Liver (tissue), 9 donors: ENCODE measurements around the gene PRKD3. TPM values are rescaled to one million over a fixed set of nuclear protein-coding genes. Genes with fewer than 3 reads are reported as not detected.

Experiments
- DNase-seq: peaks from one replicate; pipeline ENCODE4 v3.0.0-alpha.2; 2017; ENCODE audit warnings: low spot score
- H3K27ac ChIP-seq, 2 donors: one replicate each; pipeline ENCODE4 v1.7.0; 2013; ENCODE audit warnings: inconsistent platforms in 2 of 2, low read length in 2 of 2, control low read depth in 1 of 2, low read depth in 1 of 2, mild to moderate bottlenecking in 1 of 2
- H3K27me3 ChIP-seq, 4 donors: one replicate each; pipeline versions ENCODE4 v1.6.1 to v1.7.0; 2013; ENCODE audit warnings: low read length in 3 of 4, inconsistent platforms in 1 of 4, mild to moderate bottlenecking in 1 of 4, moderate library complexity in 1 of 4; ENCODE audit not compliant: control insufficient read depth in 4 of 4, insufficient read depth in 4 of 4
- H3K36me3 ChIP-seq, 4 donors: one replicate each; pipeline versions ENCODE4 v1.6.1 to v1.7.0; 2013; ENCODE audit warnings: low read length in 3 of 4, mild to moderate bottlenecking in 3 of 4, low read depth in 1 of 4, moderate library complexity in 1 of 4; ENCODE audit not compliant: control insufficient read depth in 4 of 4, insufficient read depth in 3 of 4
- H3K4me1 ChIP-seq, 4 donors: one replicate each; pipeline versions ENCODE4 v1.6.1 to v1.7.0; 2013; ENCODE audit warnings: low read length in 3 of 4, mild to moderate bottlenecking in 3 of 4, moderate library complexity in 1 of 4; ENCODE audit not compliant: control insufficient read depth in 4 of 4, insufficient read depth in 4 of 4
- H3K4me3 ChIP-seq, 3 donors: one replicate each; pipeline versions ENCODE4 v1.6.1 to v1.7.0; 2013; ENCODE audit warnings: low read length in 3 of 3, control low read depth in 1 of 3, low read depth in 1 of 3, mild to moderate bottlenecking in 1 of 3
- H3K9ac ChIP-seq, 2 donors: one replicate each; pipeline ENCODE4 v1.7.0; 2013; ENCODE audit warnings: low read length in 2 of 2, mild to moderate bottlenecking in 2 of 2, moderate library complexity in 2 of 2, control low read depth in 1 of 2, low read depth in 1 of 2
- H3K9me3 ChIP-seq, 4 donors: one replicate each; pipeline versions ENCODE4 v1.6.1 to v1.7.0; 2013; ENCODE audit warnings: low read length in 3 of 4; ENCODE audit not compliant: control insufficient read depth in 4 of 4
- ATF3 ChIP-seq: IDR thresholded peaks from 2 replicates; pipeline ENCODE4 v1.6.1; 2016; ENCODE audit warnings: antibody characterized with exemption
- CTCF ChIP-seq: fragments of 150-350 bp; IDR thresholded peaks from 2 replicates; pipeline ENCODE4 v1.5.1; 2017; ENCODE audit warnings: improper control_type of control experiment, low read depth, low read length; ENCODE audit not compliant: missing input control
- EGR1 ChIP-seq, 2 donors: IDR thresholded peaks; 2 replicates each; pipeline ENCODE4 v1.6.1; 2016 to 2018; ENCODE audit warnings: antibody characterized with exemption in 2 of 2, low read depth in 2 of 2
- FOXA1 ChIP-seq: IDR thresholded peaks from 2 replicates; pipeline ENCODE4 v1.6.1; 2016; ENCODE audit warnings: antibody characterized with exemption
- FOXA2 ChIP-seq: IDR thresholded peaks from 2 replicates; pipeline ENCODE4 v1.6.1; 2016; ENCODE audit warnings: antibody characterized with exemption
- GABPA ChIP-seq, 2 donors: IDR thresholded peaks in 1 of 2; conservative IDR thresholded peaks in 1 of 2; 2 replicates each; pipeline ENCODE4 v1.6.1; 2016; ENCODE audit warnings: antibody characterized with exemption in 2 of 2, mild to moderate bottlenecking in 1 of 2, moderate library complexity in 1 of 2
- JUND ChIP-seq, 2 donors: IDR thresholded peaks; 2 replicates each; pipeline ENCODE4 v1.6.1; 2016; ENCODE audit warnings: antibody characterized with exemption in 2 of 2
- NR2F2 ChIP-seq: IDR thresholded peaks from 2 replicates; pipeline ENCODE4 v1.6.1; 2016; ENCODE audit warnings: antibody characterized with exemption
- RAD21 ChIP-seq, 2 donors: IDR thresholded peaks; 2 replicates each; pipeline ENCODE4 v1.6.1; 2016; ENCODE audit warnings: antibody characterized with exemption in 2 of 2, mild to moderate bottlenecking in 2 of 2
- REST ChIP-seq: IDR thresholded peaks from 2 replicates; pipeline ENCODE4 v1.6.1; 2016; ENCODE audit warnings: antibody characterized with exemption, mild to moderate bottlenecking
- SP1 ChIP-seq: IDR thresholded peaks from 2 replicates; pipeline ENCODE4 v1.6.1; 2018; ENCODE audit warnings: antibody characterized with exemption, mild to moderate bottlenecking
- TAF1 ChIP-seq: conservative IDR thresholded peaks from 2 replicates; pipeline ENCODE4 v1.6.1; 2016; ENCODE audit warnings: antibody characterized with exemption, mild to moderate bottlenecking
- YY1 ChIP-seq: IDR thresholded peaks from 2 replicates; pipeline ENCODE4 v1.6.1; 2016; ENCODE audit warnings: antibody characterized with exemption, mild to moderate bottlenecking
- WGBS: extraction: QIAGEN DNeasy Blood & Tissue Kit; methylation state at CpG from one replicate; pipeline ENCODE4 v1.1.7; 2013; 5-methylcytosine and 5-hydroxymethylcytosine counted together
- polyA plus RNA-seq, 2 donors: library from polyadenylated mRNA; stranded (reverse) in 1 of 2; unstranded in 1 of 2; fragments of 200-250 nt in 1 of 2; fragments of >200 nt in 1 of 2; fragmentation: Nextera tagmentation in 1 of 2; extraction: Ambion mirVana in 1 of 2; gene quantifications; one replicate each; pipeline versions ENCODE4 v1.2.1 to v1.2.3, GENCODE V29; 2013 to 2015
- total RNA-seq, 2 donors: library from RNA; depleted of rRNA; stranded (reverse); fragments of >200 nt; gene quantifications; one replicate each; pipeline ENCODE4 v1.2.3, GENCODE V29; 2014
- TF ChIP-seq, protein P1 (sequence below): IDR thresholded peaks from 2 replicates; pipeline ENCODE4 v1.6.1; 2016; ENCODE audit warnings: antibody characterized with exemption
- TF ChIP-seq, protein P2 (sequence below): IDR thresholded peaks from 2 replicates; pipeline ENCODE4 v1.6.1; 2016; ENCODE audit warnings: antibody characterized with exemption
- donor health status: healthy.
- donor health status: healthy.
- donor health status: healthy.
- donor health status: healthy.
- donor health status: healthy.

PRKD3 gene
- total and polyA plus RNA-seq, 4 donors: 4.4 to 19.7 (median 8.1) TPM

- Histone ChIP-seq H3K9me3 (no peaks in the 10 kb centered on the region), H3K4me1 (peaks cover 0 to 22% (median 8%) of the 10 kb centered on the region in 4 donors), H3K9ac (peak overlapping the region; percentile 50 to 52), H3K27me3 (no peaks in the 10 kb centered on the region), H3K27ac (peak overlapping the region in 1 of 2 donors; percentile 40), H3K4me3 (peak overlapping the region in 2 of 3 donors; percentile 17 to 35), H3K36me3 (no peaks in the 10 kb centered on the region)
- DNase-seq: no peak
- TF ChIP-seq JUND (IDR thresholded peaks at IDR 0.05) (no peak), EGR1 (IDR thresholded peaks at IDR 0.05; ENCODE audit: low read depth in 2 of 2) (no peak), NR2F2 (no peak), YY1 (no peak), REST (no peak), CTCF (no peak), SP1 (no peak), FOXA2 (no peak), TAF1 (no peak), FOXA1 (no peak), GABPA (IDR thresholded peaks at IDR 0.05 in 1 of 2, conservative IDR thresholded peaks at IDR 0.05 in 1 of 2) (no peak), ATF3 (no peak), RAD21 (IDR thresholded peaks at IDR 0.05) (no peak)
- TF ChIP-seq, protein P1, sequence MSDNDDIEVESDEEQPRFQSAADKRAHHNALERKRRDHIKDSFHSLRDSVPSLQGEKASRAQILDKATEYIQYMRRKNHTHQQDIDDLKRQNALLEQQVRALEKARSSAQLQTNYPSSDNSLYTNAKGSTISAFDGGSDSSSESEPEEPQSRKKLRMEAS: no peak
- TF ChIP-seq, protein P2, sequence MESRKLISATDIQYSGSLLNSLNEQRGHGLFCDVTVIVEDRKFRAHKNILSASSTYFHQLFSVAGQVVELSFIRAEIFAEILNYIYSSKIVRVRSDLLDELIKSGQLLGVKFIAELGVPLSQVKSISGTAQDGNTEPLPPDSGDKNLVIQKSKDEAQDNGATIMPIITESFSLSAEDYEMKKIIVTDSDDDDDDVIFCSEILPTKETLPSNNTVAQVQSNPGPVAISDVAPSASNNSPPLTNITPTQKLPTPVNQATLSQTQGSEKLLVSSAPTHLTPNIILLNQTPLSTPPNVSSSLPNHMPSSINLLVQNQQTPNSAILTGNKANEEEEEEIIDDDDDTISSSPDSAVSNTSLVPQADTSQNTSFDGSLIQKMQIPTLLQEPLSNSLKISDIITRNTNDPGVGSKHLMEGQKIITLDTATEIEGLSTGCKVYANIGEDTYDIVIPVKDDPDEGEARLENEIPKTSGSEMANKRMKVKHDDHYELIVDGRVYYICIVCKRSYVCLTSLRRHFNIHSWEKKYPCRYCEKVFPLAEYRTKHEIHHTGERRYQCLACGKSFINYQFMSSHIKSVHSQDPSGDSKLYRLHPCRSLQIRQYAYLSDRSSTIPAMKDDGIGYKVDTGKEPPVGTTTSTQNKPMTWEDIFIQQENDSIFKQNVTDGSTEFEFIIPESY: no peak
- 67% methylated on average over 8 of the region's 8 CpGs for WGBS
Measured at GRCh38 chr2:37326866-37327634, 2.4 kb upstream of the PRKD3 start.
